ENCODE data around the gene PHYH.

Gene PHYH

GRCh38 chr10:13263591-13263990 is 36.3 kb downstream of the PHYH start:
- DNase-seq: no peak
- no peak overlapping the region for H3K27ac ChIP-seq
- TF ChIP-seq CTCF (IDR thresholded peaks at IDR 0.05; ENCODE audit: low read depth, low read length, missing control alignments): no peak
- in situ Hi-C loops (cut with HindIII; ENCODE audit: low pct_ligation_motif_present, low sequenced_read_pairs): no loop called here
- H3K4me3 ChIP-seq (ENCODE audit: low read depth, low read length): no peak overlapping the region
- H3K27me3 ChIP-seq (replicated peaks): no peaks in the 10 kb centered on the region
- H3K36me3 ChIP-seq (replicated peaks): no peaks in the 10 kb centered on the region

GRCh38 chr10:13262433-13262832 is 37.4 kb downstream of the PHYH start:
- Histone ChIP-seq H3K27ac (no peak overlapping the region), H3K36me3 (replicated peaks) (no peaks in the 10 kb centered on the region), H3K27me3 (replicated peaks) (no peaks in the 10 kb centered on the region), H3K4me3 (ENCODE audit: low read depth, low read length) (no peak overlapping the region)
- no peak for DNase-seq
- in situ Hi-C loops (cut with HindIII; ENCODE audit: low pct_ligation_motif_present, low sequenced_read_pairs): no loop called here
- no peak for TF ChIP-seq CTCF (IDR thresholded peaks at IDR 0.05; ENCODE audit: low read depth, low read length, missing control alignments)

- H3K36me3 ChIP-seq (replicated peaks): no peaks in the 10 kb centered on the region
- no peak for DNase-seq
- no peak overlapping the region for H3K27ac ChIP-seq
- in situ Hi-C loops (cut with HindIII; ENCODE audit: low pct_ligation_motif_present, low sequenced_read_pairs): no loop called here
- H3K27me3 ChIP-seq (replicated peaks): no peaks in the 10 kb centered on the region
- no peak for TF ChIP-seq CTCF (IDR thresholded peaks at IDR 0.05; ENCODE audit: low read depth, low read length, missing control alignments)
- H3K4me3 ChIP-seq (ENCODE audit: low read depth, low read length): no peak overlapping the region
Measured at GRCh38 chr10:13257621-13258140, 42.2 kb downstream of the PHYH start.

- H3K36me3 ChIP-seq (replicated peaks): no peaks in the 10 kb centered on the region
- in situ Hi-C loops (cut with HindIII; ENCODE audit: low pct_ligation_motif_present, low sequenced_read_pairs): no loop called here
- no peak for TF ChIP-seq CTCF (IDR thresholded peaks at IDR 0.05; ENCODE audit: low read depth, low read length, missing control alignments)
- DNase-seq: no peak
- no peak overlapping the region for H3K27ac ChIP-seq
- H3K27me3 ChIP-seq (replicated peaks): no peaks in the 10 kb centered on the region
- no peak overlapping the region for H3K4me3 ChIP-seq (ENCODE audit: low read depth, low read length)
Measured at GRCh38 chr10:13256627-13257026, 43.2 kb downstream of the PHYH start.

GRCh38 chr10:13253726-13254125 is 46.1 kb downstream of the PHYH start:
- no peak for DNase-seq

More at GRCh38 chr10:13253726-13254125, 46.1 kb downstream of the PHYH start:
- H3K27me3 ChIP-seq (replicated peaks): no peaks in the 10 kb centered on the region
- no peaks in the 10 kb centered on the region for H3K36me3 ChIP-seq (replicated peaks)
- TF ChIP-seq CTCF (IDR thresholded peaks at IDR 0.05; ENCODE audit: low read depth, low read length, missing control alignments): no peak
- no peak overlapping the region for H3K27ac ChIP-seq
- in situ Hi-C loops (cut with HindIII; ENCODE audit: low pct_ligation_motif_present, low sequenced_read_pairs): no loop called here
- H3K4me3 ChIP-seq (ENCODE audit: low read depth, low read length): no peak overlapping the region

Measured in brain microvascular endothelial cell (primary cell).